Kidney epithelial cell (primary cell): ENCODE measurements around the gene MGLL. TPM values are rescaled to one million over a fixed set of nuclear protein-coding genes. Genes with fewer than 3 reads are reported as not detected.

Source experiments
- DNase-seq: peaks from one replicate; pipeline ENCODE4 v3.0.0-alpha.2; 2010; ENCODE audit warnings: low read depth
- H3K27me3 ChIP-seq: 2 replicates; pipeline ENCODE4 v1.6.0; 2011; ENCODE audit warnings: low read length; ENCODE audit not compliant: control insufficient read depth, insufficient read depth
- H3K36me3 ChIP-seq: 2 replicates; pipeline ENCODE4 v1.5.1; 2011; ENCODE audit warnings: low read length; ENCODE audit not compliant: control insufficient read depth, insufficient read depth
- H3K4me3 ChIP-seq: 2 replicates; pipeline ENCODE4 v1.5.1; 2011; ENCODE audit warnings: low read depth, mild to moderate bottlenecking, control low read depth, low read length
- CTCF ChIP-seq: IDR thresholded peaks from 2 replicates; pipeline ENCODE4 v1.5.1; 2011; ENCODE audit warnings: mild to moderate bottlenecking, moderate library complexity, low read length, control low read depth, inconsistent platforms; ENCODE audit not compliant: insufficient read depth, poor library complexity, severe bottlenecking
- total RNA-seq: library from RNA; depleted of rRNA; stranded (reverse); fragments of >200 nt; gene quantifications from 2 replicates; pipeline ENCODE4 v1.2.3, GENCODE V29; 2015

The MGLL gene
- total RNA-seq, 1 donor from 2014 or later, result 71.8 TPM

GRCh38 chr3:127733781-127734180, 88.5 kb downstream of the MGLL start:
- no peak for DNase-seq
- H3K36me3 ChIP-seq, result no peaks in the 10 kb centered on the region
- TF ChIP-seq CTCF, result no peak
- no peaks in the 10 kb centered on the region for H3K27me3 ChIP-seq
- no peak overlapping the region for H3K4me3 ChIP-seq

- Histone ChIP-seq H3K4me3 (no peak overlapping the region), H3K36me3 (no peaks in the 10 kb centered on the region), H3K27me3 (no peaks in the 10 kb centered on the region)
- no peak for TF ChIP-seq CTCF
- no peak for DNase-seq
Observed at GRCh38 chr3:127732879-127733350, 89.4 kb downstream of the MGLL start.

- no peak for TF ChIP-seq CTCF
- H3K4me3 ChIP-seq, result no peak overlapping the region
- H3K27me3 ChIP-seq, result no peaks in the 10 kb centered on the region
- no peaks in the 10 kb centered on the region for H3K36me3 ChIP-seq
- DNase-seq, result no peak
Observed at GRCh38 chr3:127732303-127732702, 90.0 kb downstream of the MGLL start.

GRCh38 chr3:127731546-127732289, 90.6 kb downstream of the MGLL start:
- DNase-seq, result no peak
- no peaks in the 10 kb centered on the region for H3K27me3 ChIP-seq
- TF ChIP-seq CTCF, result no peak
- H3K4me3 ChIP-seq, result no peak overlapping the region
- H3K36me3 ChIP-seq, result no peaks in the 10 kb centered on the region

- Histone ChIP-seq H3K4me3 (no peak overlapping the region), H3K36me3 (no peaks in the 10 kb centered on the region), H3K27me3 (no peaks in the 10 kb centered on the region)
- no peak for DNase-seq
- TF ChIP-seq CTCF, result no peak
Observed at GRCh38 chr3:127730666-127731295, 91.5 kb downstream of the MGLL start.
